GM12875 (cell line): ENCODE data around the gene RPL3.

ENCODE experiments used
- H3K4me3 ChIP-seq: one replicate; pipeline ENCODE4 v1.5.1; 2011; ENCODE audit warnings: low read depth, low read length, control low read depth
- CTCF ChIP-seq: IDR thresholded peaks from 2 replicates; pipeline ENCODE4 v1.5.1; 2011; ENCODE audit warnings: low read depth, mild to moderate bottlenecking, control low read depth, inconsistent platforms, low read length, moderate library complexity, borderline replicate concordance; ENCODE audit not compliant: insufficient read depth

RPL3 gene

DNA sequence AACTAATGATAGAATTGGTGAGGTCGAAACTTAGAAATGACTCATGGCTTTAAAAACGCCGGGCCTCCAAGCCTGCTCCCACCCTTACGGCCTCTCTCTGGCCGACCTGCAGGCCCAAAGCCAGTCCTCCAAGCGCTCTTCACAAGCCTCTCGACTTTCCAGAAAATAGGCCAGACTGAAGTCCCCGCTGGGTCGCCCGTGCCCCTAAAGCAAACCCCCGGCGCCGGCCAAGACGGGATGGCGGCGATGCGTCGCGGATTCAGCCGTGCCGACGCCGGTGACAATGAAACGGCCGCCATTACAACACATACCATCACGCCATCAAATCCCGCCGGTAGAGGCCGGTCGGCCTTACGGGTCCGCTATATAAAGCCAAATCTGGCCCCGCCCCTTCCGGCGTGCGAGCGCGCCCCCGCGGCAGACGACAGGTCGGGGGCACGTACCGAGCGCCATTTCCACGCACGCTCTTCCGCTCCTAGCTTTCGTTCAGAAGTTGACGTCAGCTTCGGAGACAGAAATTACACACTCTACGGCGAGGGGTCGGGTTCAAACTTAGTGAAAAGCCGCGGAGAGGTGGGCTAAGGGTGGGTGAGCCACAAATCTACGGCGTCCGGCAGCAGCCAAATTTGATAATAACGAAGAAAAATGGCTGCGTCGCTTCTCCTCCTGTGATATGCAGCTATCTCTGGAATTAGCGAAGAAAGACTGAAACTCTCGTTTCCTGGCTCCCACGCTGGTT is at the start of gene RPL3:
Gene RPL3 (minus strand): TSS at position 340 of the 739 bp plus-strand sequence. CDS start 26 bp downstream, at position 314.
- no peak for TF ChIP-seq CTCF
- peak within 1 kb of the TSS; percentile 71 for H3K4me3 ChIP-seq

DNA sequence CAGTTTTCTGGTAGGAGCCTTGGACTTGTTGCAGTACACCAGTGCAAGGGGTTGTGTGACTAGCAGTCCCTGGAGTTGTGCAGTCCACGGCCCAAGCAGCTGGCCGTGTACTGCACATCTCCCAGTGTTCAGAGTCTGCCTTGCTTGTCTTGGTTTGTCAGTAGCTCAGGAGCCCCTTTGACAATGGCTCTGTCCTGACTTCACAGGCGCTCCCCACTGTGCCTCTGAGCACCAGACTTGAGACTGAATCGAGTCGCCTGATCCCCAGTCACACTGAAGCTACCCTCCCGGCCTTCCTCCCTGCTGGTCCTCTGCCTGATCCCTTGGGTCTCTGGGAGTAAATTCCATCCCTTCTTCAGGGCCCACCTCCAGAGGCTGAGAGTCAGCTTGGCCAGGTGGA is 49.8 kb upstream of the RPL3 start:
- H3K4me3 ChIP-seq: no peak overlapping the region
- no peak for TF ChIP-seq CTCF

DNA sequence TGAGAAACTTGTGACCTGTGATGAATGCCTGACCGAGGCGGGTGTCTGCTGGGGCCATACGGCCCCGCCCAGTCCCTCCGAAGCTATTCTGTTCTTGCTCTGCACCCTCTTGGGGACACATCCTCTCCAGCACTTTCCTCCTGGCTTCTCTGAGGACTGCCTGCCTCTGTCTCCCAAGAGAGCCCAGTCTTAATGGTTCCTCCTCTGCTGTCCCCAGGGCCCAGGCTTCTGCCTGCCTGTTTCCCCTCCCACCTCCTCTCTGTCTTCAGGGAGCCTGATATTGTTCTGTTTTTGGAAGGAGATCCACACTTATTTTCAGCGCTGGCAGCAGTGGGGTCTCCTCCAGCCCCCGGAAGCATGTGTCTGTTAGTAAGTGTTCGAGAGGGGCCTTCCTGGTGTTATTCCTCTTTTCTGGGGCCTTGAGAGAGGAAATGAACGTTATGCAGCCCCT is 49.1 kb upstream of the RPL3 start:
- no peak overlapping the region for H3K4me3 ChIP-seq
- no peak for TF ChIP-seq CTCF

GRCh38 chr22:39367035-39367434 is 47.6 kb upstream of the RPL3 start:
- no peak for TF ChIP-seq CTCF
- H3K4me3 ChIP-seq: no peak overlapping the region

- no peak overlapping the region for H3K4me3 ChIP-seq
- no peak for TF ChIP-seq CTCF
Observed at GRCh38 chr22:39365492-39365780, 46.0 kb upstream of the RPL3 start.

DNA sequence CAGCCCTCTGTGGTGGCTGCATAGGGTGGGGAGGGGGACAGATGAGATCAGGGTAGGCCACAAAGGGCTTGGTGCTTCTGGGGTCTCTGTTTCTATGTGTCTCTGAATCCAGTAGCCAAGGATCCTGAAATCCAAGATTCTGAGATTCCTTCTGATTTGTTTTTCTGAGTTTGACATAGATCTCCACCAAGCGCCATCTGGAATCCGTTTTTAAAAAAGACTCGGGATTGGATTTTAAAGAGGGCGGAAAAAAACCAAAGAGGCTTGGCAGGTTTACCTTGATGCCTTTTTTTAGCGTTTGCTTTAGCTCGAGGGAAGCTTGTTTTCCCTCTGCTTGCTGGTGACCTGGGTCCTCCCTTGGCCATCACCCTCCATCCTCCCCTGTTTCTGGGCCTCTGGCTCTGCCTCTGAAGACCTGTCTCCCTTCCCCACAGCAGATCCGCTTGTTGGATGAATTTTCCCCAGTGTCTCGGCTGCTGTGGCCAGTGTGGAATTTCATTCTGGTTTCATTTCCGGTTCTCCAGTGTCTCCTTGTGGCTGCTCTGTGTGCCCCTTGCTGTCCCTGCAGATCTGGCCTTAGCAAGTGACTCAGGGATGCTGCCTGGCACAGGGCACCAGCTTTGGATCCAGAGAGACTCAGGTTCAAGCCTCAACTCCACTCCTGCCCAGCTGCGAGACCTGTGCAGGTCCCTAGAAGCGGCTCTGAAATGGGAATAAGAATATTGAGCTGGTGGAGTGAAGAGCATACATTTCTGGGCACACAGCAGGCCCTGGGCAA is 45.5 kb upstream of the RPL3 start:
- no peak overlapping the region for H3K4me3 ChIP-seq
- TF ChIP-seq CTCF: no peak
